ENCODE measurements around the gene MTM1. TPM values are rescaled to one million over a fixed set of nuclear protein-coding genes. Genes with fewer than 3 reads are reported as not detected.

The MTM1 gene
- polyA plus RNA-seq, 1 donor from 2014 or later, result 7.1 TPM

DNA sequence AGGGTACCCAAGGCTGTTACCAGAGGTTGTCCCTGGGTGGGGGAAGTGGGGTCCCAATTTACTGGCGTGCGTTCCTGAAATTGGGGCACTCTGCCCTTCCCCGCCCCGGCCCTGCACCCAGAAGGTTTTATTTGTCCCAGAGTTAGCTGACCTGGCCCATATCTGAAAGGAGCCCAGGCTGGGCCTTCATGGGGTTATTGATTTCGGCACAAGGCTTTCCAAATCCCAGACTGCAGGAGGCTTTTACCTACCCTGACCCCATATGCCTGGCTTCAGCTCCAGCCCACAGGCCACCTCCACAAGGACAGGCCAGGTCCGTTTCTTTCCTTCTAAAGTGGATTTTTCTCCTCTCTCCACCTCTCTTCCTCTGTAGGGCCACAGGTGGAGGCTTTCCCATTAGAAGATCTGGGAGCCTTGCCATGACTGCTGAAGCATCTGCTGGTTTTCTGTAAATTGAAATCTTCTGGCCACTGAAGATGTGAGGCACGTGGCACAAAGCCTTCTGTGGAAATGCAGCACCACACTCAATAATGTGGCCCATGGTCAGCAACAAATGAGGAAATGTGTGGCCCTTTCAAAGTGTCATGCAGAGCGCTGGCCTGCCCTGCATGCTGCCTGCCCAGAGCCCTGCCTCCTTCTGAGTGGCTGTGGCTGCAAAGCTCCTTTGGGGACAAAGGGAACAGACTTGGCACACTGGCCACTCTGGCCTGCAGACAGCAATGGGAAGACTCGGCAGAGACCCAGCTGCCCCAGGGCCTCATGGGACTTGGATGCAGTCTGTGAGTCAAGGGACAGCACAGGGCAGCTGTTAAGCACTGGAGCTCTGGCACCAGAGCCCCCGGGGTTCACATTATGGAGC, 43.1 kb upstream of the MTM1 start:
- Histone ChIP-seq H3K79me2 (replicated peaks; ENCODE audit: insufficient read depth, low read length) (no peaks in the 10 kb centered on the region), H3F3A (ENCODE audit: insufficient read depth, low read length, poor library complexity, severe bottlenecking) (no peaks in the 10 kb centered on the region), H3K9me3 (ENCODE audit: low read length) (no peaks in the 10 kb centered on the region), H3K27me3 (ENCODE audit: insufficient read depth, low read depth, low read length) (no peaks in the 10 kb centered on the region), H3K36me3 (ENCODE audit: insufficient read depth, low read length) (no peaks in the 10 kb centered on the region), H3K4me2 (ENCODE audit: low read length) (no peak overlapping the region), H3K27ac (ENCODE audit: low read length) (no peak overlapping the region), H3K9ac (ENCODE audit: low read length) (no peak overlapping the region), H4K20me1 (ENCODE audit: insufficient read depth) (no peaks in the 10 kb centered on the region), H3K9me2 (ENCODE audit: insufficient read depth, low read length) (no peaks in the 10 kb centered on the region), H3K4me3 (ENCODE audit: low read length) (no peak overlapping the region), H2AFZ (ENCODE audit: low read depth, low read length) (no peak overlapping the region)
- TF ChIP-seq TAF1 (IDR thresholded peaks at IDR 0.05; ENCODE audit: low read depth), result no peak
- no peak for TF ChIP-seq EP300 (conservative IDR thresholded peaks at IDR 0.05; ENCODE audit: poor library complexity, severe bottlenecking)
- TF ChIP-seq POLR2AphosphoS5 (IDR thresholded peaks at IDR 0.05), result no peak
- TF ChIP-seq SMC3 (conservative IDR thresholded peaks at IDR 0.05; ENCODE audit: poor library complexity), result no peak
- no peak for TF ChIP-seq EZH2 (IDR thresholded peaks at IDR 0.05; ENCODE audit: borderline replicate concordance, insufficient read depth, low read length, poor library complexity, severe bottlenecking)
- no peak for TF ChIP-seq MXI1 (conservative IDR thresholded peaks at IDR 0.05; ENCODE audit: poor library complexity, severe bottlenecking)
- no peak for TF ChIP-seq REST (IDR thresholded peaks at IDR 0.05; ENCODE audit: borderline replicate concordance)
- TF ChIP-seq RAD21 (conservative IDR thresholded peaks at IDR 0.05), result no peak
- TF ChIP-seq, protein P1, sequence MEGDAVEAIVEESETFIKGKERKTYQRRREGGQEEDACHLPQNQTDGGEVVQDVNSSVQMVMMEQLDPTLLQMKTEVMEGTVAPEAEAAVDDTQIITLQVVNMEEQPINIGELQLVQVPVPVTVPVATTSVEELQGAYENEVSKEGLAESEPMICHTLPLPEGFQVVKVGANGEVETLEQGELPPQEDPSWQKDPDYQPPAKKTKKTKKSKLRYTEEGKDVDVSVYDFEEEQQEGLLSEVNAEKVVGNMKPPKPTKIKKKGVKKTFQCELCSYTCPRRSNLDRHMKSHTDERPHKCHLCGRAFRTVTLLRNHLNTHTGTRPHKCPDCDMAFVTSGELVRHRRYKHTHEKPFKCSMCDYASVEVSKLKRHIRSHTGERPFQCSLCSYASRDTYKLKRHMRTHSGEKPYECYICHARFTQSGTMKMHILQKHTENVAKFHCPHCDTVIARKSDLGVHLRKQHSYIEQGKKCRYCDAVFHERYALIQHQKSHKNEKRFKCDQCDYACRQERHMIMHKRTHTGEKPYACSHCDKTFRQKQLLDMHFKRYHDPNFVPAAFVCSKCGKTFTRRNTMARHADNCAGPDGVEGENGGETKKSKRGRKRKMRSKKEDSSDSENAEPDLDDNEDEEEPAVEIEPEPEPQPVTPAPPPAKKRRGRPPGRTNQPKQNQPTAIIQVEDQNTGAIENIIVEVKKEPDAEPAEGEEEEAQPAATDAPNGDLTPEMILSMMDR (IDR thresholded peaks at IDR 0.05; ENCODE audit: poor library complexity, severe bottlenecking), result no peak

DNA sequence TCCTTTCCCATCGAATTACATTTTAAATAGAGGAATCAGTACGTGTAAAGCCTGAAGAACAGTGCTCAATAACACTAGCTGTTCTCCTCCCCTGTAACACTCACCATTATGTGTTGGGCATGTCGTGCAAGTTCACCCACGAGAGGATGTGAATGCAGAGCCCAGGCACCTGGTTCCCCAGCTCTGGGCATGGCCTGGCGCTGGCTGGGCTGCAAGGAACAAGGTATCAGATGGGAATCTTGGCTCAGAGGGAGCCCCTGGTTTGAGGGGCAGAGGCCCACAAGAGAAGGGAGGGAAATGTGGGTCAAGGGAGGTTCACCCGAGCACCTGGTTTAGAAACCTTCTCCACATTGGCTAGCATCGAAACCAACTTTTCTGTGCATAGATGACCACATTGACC, 41.7 kb upstream of the MTM1 start:
- H3K4me3 ChIP-seq (ENCODE audit: low read length), result no peak overlapping the region
- H3K79me2 ChIP-seq (replicated peaks; ENCODE audit: insufficient read depth, low read length), result no peaks in the 10 kb centered on the region
- no peaks in the 10 kb centered on the region for H3F3A ChIP-seq (ENCODE audit: insufficient read depth, low read length, poor library complexity, severe bottlenecking)
- TF ChIP-seq RAD21 (conservative IDR thresholded peaks at IDR 0.05) (no peak), SMC3 (conservative IDR thresholded peaks at IDR 0.05; ENCODE audit: poor library complexity) (no peak), EP300 (conservative IDR thresholded peaks at IDR 0.05; ENCODE audit: poor library complexity, severe bottlenecking) (no peak), MXI1 (conservative IDR thresholded peaks at IDR 0.05; ENCODE audit: poor library complexity, severe bottlenecking) (no peak), REST (IDR thresholded peaks at IDR 0.05; ENCODE audit: borderline replicate concordance) (no peak), EZH2 (IDR thresholded peaks at IDR 0.05; ENCODE audit: borderline replicate concordance, insufficient read depth, low read length, poor library complexity, severe bottlenecking) (no peak), TAF1 (IDR thresholded peaks at IDR 0.05; ENCODE audit: low read depth) (no peak), POLR2AphosphoS5 (IDR thresholded peaks at IDR 0.05) (no peak)
- TF ChIP-seq, protein P1 (IDR thresholded peaks at IDR 0.05; ENCODE audit: poor library complexity, severe bottlenecking), result no peak
- no peaks in the 10 kb centered on the region for H3K9me3 ChIP-seq (ENCODE audit: low read length)
- H3K9ac ChIP-seq (ENCODE audit: low read length), result no peak overlapping the region
- no peak overlapping the region for H3K4me2 ChIP-seq (ENCODE audit: low read length)
- no peaks in the 10 kb centered on the region for H3K36me3 ChIP-seq (ENCODE audit: insufficient read depth, low read length)
- no peaks in the 10 kb centered on the region for H3K9me2 ChIP-seq (ENCODE audit: insufficient read depth, low read length)
- H3K27ac ChIP-seq (ENCODE audit: low read length), result no peak overlapping the region
- H3K27me3 ChIP-seq (ENCODE audit: insufficient read depth, low read depth, low read length), result no peaks in the 10 kb centered on the region
- H4K20me1 ChIP-seq (ENCODE audit: insufficient read depth), result no peaks in the 10 kb centered on the region
- H2AFZ ChIP-seq (ENCODE audit: low read depth, low read length), result no peak overlapping the region

Data from neural cell (in vitro differentiated cells).